ENCODE results near the gene NDUFB8. TPM values are rescaled to one million over a fixed set of nuclear protein-coding genes. Genes with fewer than 3 reads are reported as not detected.

Gene NDUFB8
- total and polyA plus RNA-seq, 2 donors (not counting 3 experiments of a cell fraction or from before 2014, with no cell fraction given): 193 to 526 TPM

DNA sequence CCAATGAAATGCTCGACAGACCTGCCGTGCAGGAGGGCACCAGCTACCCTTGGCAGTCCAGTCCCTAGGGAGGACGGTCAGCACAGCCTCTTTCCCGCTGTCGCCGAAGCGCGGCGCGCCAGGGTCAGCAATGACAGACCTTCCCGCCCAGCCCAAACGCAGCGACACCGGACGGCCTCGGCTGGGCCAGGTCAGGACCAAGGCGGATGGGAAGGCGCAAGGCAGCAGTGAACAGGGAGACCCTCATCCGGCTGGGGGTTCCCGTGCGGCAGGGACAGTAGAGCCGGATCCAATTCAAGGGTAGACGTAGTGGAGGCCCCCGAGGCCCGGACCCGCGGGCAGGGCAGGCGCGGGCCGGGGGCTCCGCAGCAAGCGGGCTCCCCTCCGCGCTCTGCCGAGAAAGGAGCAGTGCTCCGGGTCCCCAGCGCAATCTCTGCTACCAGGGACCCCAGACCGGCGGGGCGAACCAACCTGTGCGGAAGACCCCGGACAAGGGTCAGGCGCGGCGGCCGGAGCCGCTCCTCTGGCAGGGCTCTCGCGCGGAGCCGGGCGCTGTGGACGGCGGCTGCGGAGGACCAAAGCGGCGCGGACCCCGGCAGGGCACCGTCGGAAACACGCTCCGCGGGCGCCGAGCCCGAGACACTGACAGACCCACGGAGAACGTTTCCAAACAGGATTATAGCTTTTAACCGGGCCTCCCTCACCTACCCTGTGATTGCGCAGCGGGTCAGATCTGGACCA lies 10.2 kb downstream of the NDUFB8 start, which contains the start of gene SEC31B:
TSS of gene SEC31B (minus strand) at position 551 of the 741 bp plus-strand sequence. CDS start 2,909 bp downstream, outside the sequence.
- Histone ChIP-seq H3K36me3 (ENCODE audit: control insufficient read depth in 2 of 2, extremely low read depth in 1 of 2, insufficient read depth in 2 of 2, low read length in 2 of 2) (peaks cover 0 to 5% of the 10 kb centered on the region in 2 experiments), H3K4me3 (replicated peaks in 1 of 3; ENCODE audit: insufficient read depth in 1 of 3, low read depth in 1 of 3, low read length in 3 of 3) (peak within 1 kb of the TSS in 1 of 3 experiments; percentile 41), H3K27me3 (ENCODE audit: control insufficient read depth in 2 of 2, insufficient read depth in 2 of 2, low read length in 2 of 2) (no peaks in the 10 kb centered on the region), H3K27ac (ENCODE audit: insufficient read depth, low read depth, low read length) (no peak within 1 kb of the TSS), H3K4me2 (ENCODE audit: insufficient read depth, low read length) (peak within 1 kb of the TSS; percentile 44), H4K20me1 (replicated peaks; ENCODE audit: control insufficient read depth, extremely low read depth, insufficient read depth, low read length) (no peaks in the 10 kb centered on the region), H3K79me2 (ENCODE audit: control insufficient read depth, insufficient read depth, low read length) (no peaks in the 10 kb centered on the region), H3K9me1 (replicated peaks; ENCODE audit: control insufficient read depth, extremely low read depth, insufficient read depth, low read length) (no peaks in the 10 kb centered on the region), H3K4me1 (ENCODE audit: control insufficient read depth, extremely low read depth, insufficient read depth, low read length) (peaks cover 31% of the 10 kb centered on the region), H3K9ac (replicated peaks; ENCODE audit: extremely low read depth, insufficient read depth, low read length) (no peak within 1 kb of the TSS), H2AFZ (ENCODE audit: low read depth, low read length) (peak within 1 kb of the TSS; percentile 72), H3K9me3 (replicated peaks; ENCODE audit: control insufficient read depth, insufficient read depth, low read length) (no peaks in the 10 kb centered on the region)
- CTCF ChIA-PET: interaction anchor here (0.6 to 4.8 kb wide), 64 partner anchors 8 to 674 kb away, joined by 3 to 78 read pairs (median 6); partner anchors contain the start of genes BLOC1S2, HIF1AN, NDUFB8 and PKD2L1
- TF ChIP-seq, protein P1, sequence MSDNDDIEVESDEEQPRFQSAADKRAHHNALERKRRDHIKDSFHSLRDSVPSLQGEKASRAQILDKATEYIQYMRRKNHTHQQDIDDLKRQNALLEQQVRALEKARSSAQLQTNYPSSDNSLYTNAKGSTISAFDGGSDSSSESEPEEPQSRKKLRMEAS (IDR thresholded peaks at IDR 0.05; ENCODE audit: insufficient read depth, insufficient read length): no peak
- no peak for TF ChIP-seq POLR2A (IDR thresholded peaks at IDR 0.05; ENCODE audit: low read depth, low read length)
- TF ChIP-seq FOS (IDR thresholded peaks at IDR 0.05; ENCODE audit: borderline replicate concordance, insufficient read depth, low read length): no peak
- TF ChIP-seq, protein P2, sequence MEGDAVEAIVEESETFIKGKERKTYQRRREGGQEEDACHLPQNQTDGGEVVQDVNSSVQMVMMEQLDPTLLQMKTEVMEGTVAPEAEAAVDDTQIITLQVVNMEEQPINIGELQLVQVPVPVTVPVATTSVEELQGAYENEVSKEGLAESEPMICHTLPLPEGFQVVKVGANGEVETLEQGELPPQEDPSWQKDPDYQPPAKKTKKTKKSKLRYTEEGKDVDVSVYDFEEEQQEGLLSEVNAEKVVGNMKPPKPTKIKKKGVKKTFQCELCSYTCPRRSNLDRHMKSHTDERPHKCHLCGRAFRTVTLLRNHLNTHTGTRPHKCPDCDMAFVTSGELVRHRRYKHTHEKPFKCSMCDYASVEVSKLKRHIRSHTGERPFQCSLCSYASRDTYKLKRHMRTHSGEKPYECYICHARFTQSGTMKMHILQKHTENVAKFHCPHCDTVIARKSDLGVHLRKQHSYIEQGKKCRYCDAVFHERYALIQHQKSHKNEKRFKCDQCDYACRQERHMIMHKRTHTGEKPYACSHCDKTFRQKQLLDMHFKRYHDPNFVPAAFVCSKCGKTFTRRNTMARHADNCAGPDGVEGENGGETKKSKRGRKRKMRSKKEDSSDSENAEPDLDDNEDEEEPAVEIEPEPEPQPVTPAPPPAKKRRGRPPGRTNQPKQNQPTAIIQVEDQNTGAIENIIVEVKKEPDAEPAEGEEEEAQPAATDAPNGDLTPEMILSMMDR (IDR thresholded peaks at IDR 0.05; ENCODE audit: extremely low read depth in 1 of 2, insufficient read depth in 1 of 2, low read depth in 1 of 2, low read length in 2 of 2): no peak
- TF ChIP-seq POLR2AphosphoS5 (IDR thresholded peaks at IDR 0.05; ENCODE audit: insufficient read depth, low read depth, low read length): no peak
- no peak for TF ChIP-seq JUN (IDR thresholded peaks at IDR 0.05; ENCODE audit: borderline replicate concordance, insufficient read depth, insufficient read length, low read depth)
- TF ChIP-seq GATA2 (IDR thresholded peaks at IDR 0.05; ENCODE audit: insufficient read depth, insufficient read length, low read depth, low read length): no peak
- no peak for TF ChIP-seq EZH2 (IDR thresholded peaks at IDR 0.05; ENCODE audit: borderline replicate concordance, low read depth, low read length, severe bottlenecking)
- no peak for TF ChIP-seq MYC (IDR thresholded peaks at IDR 0.05; ENCODE audit: low read depth, low read length)
- POLR2A ChIA-PET: interaction anchor here (0.7 to 1.1 kb wide), 2 partner anchors 16 to 649 kb away, joined by 3 to 4 read pairs; partner anchors contain the start of gene HIF1AN
- dilution Hi-C loops (cut with MboI; ENCODE audit: extremely low pct_ligation_motif_present, low sequenced_read_pairs) (no loop called here), intact Hi-C loops (cut with micrococcal nuclease) (loop anchor here (1.0 to 5.0 kb wide), 4 partner anchors 10 to 358 kb away; partner anchors contain the start of gene NDUFB8)
- FAIRE-seq (no peak), DNase-seq (ENCODE audit: low read depth, low spot score) (peak; percentile 33)
- no TSS peak for BruUV-seq (replicated peaks)
